IPS DF 4.7 (cell line): Measurements from ENCODE around the gene KCNJ18.
"Not testable (repeated sequence)": the region's sequence is repeated elsewhere in the genome, so short reads cannot be mapped to it uniquely, and the experiment has no call there.

ENCODE experiments used
- DNase-seq: peaks from one replicate; pipeline ENCODE4 v3.0.0-alpha.2; 2013; ENCODE audit warnings: low spot score; ENCODE audit errors: extremely low read depth

Gene KCNJ18

GRCh38 chr17:21722268-21722667 is 29.9 kb downstream of the KCNJ18 start:
- not testable (repeated sequence) for DNase-seq

DNA sequence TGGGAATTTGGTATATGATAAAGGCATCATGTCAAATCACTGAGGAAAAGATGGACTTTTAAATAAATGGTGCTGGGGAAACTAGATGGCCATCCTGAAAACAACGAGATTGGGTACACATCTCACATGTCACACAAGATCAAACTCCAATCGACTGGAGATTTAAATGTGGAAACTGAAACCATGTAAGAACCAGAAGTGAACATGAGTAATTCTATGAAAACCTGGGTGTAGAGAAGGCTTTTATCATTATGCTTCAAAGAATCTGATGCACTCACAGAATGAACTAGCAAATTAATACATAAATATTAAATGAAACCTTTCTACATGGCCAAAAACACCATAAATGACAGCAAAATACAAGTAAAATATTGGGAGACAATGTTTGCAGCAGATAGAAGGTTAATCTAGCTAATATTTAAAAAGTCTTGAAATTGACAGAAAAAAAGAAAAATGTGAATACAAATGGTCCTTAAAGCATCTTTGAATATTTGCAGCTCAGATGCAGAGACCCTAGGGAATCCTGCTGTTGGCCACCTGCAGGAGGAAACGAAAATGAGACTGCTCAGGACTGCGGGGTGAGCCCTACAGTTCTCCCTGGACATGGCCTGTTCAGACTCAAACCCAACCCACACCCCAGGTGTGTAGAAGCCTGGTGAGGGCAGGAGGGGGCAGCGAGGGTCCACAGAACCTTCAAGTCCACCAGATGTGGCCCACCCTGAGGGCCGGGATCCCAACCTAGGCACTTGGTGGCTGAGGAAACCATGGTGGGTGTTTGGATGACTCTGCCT is 32.1 kb downstream of the KCNJ18 start:
- not testable (repeated sequence) for DNase-seq

- DNase-seq = not testable (repeated sequence)
These were observed 38.8 kb downstream of the KCNJ18 start for GRCh38 chr17:21731076-21731475.

DNA sequence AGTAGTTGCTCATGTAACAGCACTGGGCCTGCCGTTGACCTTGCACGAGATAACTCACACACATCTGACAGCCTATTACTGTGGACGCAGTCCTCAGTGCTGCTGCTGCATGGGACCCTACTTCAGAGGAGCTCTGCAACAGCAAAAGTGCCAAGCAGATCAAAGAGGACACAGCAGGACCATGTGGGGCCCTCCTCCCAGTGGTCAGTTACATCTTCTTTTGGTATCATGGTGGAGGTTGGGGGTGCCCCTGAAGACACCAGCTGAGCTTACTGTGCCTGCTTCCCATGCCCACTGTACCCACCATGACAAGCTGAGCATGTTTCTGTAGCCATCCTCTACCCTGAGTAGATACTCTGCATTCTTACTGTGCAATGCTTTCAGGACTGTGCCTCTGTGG is 41.6 kb downstream of the KCNJ18 start:
- not testable (repeated sequence) for DNase-seq

GRCh38 chr17:21735814-21736213 is 43.5 kb downstream of the KCNJ18 start:
- not testable (repeated sequence) for DNase-seq

DNA sequence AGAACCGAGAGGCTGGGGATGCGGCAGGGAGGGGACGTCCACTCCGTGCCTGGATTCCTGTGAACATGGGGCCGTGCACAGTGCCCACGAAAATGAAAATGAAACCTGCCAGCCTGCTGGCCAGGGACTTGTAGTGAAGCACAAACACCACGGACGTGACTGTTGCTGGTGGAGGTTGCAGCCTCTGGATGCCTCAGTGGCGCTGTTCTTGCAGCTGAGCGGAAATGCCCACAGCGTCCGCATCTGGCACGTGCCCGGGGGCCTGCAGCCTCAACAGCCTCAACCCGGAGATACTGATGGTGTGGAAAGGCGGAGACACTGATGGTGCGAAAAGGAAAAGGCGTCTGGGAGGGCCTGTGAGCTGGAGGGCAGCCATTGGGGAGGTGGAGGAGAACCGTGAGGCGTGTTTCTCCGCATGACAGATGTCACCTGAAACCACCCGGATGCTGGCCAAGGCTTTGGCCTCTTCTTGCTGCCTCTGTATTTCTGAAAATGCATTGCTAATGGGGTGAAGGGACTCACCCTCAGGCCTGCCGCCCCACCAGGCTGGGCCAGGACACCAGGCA is 44.8 kb downstream of the KCNJ18 start:
- DNase-seq = not testable (repeated sequence)

- not testable (repeated sequence) for DNase-seq
These were observed 45.9 kb downstream of the KCNJ18 start for GRCh38 chr17:21738241-21738640.

GRCh38 chr17:21738877-21739474 is 46.7 kb downstream of the KCNJ18 start:
- DNase-seq = not testable (repeated sequence)

DNA sequence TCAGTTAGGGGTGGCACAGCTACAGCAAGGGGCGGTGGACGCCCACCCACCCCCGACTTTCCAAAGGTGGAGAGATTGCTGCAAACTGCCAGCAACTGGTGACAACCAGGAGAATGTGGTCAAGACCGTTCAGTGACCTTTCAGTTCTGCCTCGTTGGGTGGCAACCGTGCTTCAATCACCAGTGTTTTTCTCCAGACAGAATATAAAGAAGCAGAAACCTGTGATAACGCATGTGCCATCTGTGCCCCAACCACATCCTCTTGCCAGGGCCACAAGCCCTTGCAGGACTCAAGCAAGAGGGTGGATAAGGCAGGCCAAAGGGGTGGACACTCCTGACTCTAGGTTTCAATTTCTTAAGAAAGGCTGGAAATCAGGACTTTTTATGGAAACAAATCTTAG is 47.2 kb downstream of the KCNJ18 start:
- DNase-seq = not testable (repeated sequence)

GRCh38 chr17:21740836-21741235 is 48.5 kb downstream of the KCNJ18 start:
- not testable (repeated sequence) for DNase-seq

DNA sequence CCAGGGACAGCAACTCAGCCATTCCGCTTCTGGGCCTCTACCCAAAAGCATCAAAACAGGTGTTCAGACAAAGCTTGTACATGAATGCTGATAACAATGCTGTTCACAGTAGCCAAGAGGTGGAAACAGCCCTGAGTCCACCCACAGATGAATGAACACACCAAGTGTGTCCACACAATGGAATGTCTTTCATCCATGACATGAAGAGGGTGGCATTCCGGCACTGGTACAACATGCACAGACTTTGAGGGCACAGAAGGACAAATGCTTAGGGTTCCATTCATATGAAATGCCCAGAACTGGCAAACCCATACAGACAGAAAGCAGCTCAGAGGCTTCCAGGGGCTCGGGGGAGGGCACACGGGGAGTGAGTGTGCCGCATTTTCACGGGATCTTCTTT is 49.2 kb downstream of the KCNJ18 start:
- DNase-seq = not testable (repeated sequence)

GRCh38 chr17:21742326-21742725 is 50.0 kb downstream of the KCNJ18 start:
- DNase-seq = no peak

DNA sequence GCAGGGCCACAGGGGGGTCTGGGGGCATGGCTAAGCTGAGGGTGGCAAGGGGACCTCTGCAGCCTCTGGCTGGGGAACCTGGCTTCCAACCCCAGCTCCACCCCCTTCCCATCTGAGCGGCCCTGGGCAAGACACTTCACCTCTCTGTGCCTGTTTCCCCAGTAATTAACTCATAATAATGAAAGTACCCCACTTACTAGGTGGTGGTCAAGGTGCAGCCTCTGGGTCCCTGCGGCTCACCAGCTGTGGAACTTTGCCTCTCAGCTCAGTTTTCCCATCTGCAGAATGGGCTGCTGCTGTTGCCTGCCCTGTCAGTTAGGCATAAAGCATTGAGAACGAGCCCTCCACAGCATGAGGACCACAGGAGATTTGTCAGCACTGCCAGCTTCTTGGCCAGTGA is 51.8 kb downstream of the KCNJ18 start:
- not testable (repeated sequence) for DNase-seq

DNA sequence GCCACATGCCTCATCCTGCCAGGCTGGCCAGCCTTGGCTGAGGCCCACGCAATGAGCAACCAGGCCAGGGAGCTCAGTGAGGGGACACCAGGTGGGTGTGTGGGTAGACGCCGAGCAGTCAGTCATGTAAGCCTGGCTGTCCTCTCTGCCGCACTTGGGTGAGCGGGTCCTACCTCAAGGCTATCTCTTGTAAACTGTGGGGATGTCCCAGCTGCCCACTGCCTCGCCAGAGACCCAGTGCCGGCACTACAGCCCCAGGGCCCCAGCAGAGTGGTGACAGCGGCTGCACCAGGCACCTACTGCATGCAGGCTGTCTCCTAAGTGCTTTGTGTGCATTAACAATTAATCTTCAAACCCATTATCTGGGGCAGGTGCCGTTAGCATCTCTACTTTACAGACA is 52.3 kb downstream of the KCNJ18 start:
- DNase-seq = not testable (repeated sequence)

DNA sequence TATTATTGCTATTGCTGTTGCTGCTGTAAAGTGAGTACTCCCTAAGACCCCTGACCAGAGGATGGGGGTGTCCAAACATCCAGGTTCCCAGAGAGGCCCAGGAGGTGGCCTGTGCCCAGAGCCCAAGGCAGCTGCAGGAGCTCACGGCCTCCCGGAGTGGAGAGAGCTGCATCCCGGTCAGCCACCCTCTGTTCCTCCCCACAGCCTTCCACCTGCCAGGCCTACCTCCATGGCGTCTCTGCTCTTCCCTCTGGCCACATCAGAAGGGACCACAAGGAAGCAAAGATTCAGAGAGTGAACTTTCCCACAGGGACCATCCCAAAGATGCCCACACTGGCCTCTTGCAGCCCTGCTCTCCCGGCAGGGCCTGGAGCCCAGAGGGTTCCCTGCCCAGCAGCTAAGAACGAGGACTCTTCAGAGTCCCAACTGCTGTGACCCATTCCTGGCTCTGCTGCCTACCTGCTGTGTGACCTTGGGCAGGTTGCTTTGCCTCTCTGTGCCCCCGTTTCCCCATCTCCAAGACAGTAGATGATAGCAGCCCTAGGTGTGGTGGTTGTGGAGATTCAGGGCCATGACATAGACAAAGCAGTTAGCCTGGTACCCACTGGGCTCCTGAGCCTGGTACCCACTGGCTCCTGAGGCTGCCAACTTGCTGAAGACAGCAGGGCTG is 53.2 kb downstream of the KCNJ18 start:
- DNase-seq = not testable (repeated sequence)

DNA sequence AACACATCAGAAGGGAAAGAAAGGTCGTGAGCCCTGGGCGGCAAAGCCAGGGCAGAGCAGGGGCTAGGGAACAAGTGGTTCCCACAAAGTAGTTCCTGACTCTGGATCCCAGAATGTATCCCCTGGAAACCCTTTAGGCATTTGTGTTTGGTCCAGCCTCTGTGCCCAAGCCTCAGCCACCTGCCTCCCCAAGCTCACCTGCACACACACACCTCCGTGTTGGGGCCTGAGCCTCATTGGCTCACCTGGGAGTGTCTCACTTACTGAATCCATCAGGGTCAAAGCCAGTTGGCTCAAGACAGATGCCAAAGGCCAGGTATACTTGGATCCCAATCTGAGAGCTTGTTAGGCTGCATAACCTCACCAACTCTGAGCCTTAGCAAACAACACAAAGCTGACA is 54.1 kb downstream of the KCNJ18 start:
- DNase-seq = not testable (repeated sequence)

DNA sequence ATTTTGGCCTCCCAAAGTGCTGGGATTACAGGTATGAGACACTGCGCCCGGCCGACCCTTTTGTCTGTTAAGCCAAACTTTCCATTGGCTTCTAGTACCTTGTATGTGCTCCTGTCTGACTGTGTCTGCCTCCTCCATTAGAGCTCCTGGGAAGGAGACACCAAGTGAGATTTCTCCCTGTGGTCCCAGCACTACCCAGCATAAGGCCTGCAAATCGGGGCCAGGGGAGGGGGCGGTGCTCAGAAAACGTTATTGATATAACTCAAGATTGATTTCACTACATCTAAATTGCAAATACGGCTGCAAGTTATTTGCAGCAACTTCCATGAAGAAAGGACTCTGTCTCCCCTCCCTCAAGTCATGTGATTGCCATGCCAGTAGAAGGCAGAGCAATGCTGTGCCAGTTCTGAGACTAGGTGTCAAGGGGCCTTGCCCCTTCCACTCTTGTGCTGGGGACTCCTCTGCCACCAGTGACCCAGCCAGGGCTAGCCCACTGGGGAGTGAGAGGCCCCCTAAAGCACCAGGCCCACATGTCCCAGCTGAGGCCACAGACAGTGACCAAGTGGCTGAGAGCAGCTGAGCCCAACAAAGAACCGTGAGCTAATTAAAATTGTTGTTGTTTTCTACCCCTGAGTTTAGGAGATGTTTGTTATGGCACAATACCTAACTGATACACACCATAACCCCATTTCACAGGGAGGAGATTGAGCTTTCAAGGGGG is 55.0 kb downstream of the KCNJ18 start:
- not testable (repeated sequence) for DNase-seq

DNA sequence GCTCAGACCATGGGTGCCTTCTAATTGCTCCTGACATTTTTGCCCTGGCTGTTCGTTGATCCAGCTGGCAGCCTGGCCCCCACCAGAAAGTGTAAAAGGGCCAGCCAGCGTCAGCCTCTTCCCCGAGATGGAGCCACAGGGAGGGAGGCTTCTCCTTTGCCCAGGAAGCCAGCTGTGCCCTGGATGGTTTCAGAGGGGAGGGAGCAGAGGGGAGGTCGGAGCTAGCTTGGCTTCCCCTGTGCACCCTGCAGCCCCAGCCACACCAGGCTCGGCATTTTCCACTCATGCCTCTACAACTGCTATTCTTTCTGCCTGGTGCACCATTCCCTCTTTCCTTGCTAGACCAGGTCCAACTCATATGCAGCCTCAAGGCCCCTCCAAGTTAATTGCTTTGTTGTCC is 56.4 kb downstream of the KCNJ18 start:
- not testable (repeated sequence) for DNase-seq

DNA sequence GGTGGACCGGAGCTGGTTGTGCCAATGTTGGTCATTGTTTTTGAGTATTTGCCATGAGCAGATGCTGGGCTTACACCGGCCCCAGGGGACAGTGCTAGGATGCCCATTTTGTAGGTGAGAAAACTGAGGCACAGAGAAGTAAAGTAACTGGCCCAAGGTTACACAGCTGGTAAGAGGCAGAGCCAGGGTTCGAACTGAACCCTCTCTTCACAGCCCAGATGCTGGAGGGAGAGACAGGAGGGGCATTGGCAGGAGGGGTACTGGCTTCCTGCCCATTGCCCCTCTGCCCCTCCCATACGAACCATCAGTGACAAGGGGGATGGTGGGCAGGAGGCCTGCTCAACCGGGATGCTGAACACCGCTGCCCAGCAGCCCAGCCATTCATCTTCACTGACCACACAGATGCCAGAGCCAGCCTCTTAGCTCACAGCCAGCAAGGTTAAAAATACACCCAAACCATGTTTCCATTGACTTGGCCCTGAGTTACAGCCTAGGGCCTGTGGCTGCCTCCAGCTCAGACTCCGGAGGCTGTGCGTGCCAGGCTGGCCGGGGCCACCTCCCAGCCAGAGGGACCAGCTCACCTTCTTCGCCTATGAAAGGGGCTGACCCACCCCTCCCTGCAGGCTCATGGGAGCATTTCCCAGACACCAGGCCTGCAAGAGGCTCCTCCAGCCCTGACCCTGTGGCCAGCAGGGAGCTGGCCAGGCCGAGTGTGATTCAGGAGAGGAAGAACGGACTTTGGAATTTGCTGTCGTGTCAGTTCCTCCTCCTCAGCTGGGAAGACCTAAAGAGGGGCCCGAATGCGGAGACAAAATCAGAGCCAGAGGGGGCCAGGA is 57.6 kb downstream of the KCNJ18 start:
- DNase-seq = not testable (repeated sequence)

DNA sequence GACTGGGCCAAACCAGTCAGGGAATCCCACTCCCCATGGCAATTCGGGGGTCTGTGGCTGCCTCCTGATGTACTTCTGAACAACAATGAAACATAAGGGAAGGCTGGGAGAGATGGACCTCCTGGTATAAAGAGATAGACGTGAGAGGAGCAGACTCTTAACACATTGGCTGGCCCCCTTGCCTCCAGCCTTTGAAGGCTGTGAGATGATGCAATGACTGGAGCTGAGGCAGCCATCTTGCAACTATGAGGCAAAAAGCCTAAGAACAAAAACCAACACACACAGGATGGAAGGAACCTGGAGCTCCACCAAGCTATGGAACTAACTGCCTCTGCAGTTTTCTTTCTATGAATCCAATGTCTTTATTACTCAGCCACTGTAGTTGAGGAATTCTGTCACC is 58.8 kb downstream of the KCNJ18 start:
- not testable (repeated sequence) for DNase-seq
